T-helper 17 cell (primary cell): ENCODE results near the gene PRCC. TPM values are rescaled to one million over a fixed set of nuclear protein-coding genes. Genes with fewer than 3 reads are reported as not detected.

Experiments used
- ATAC-seq: fragments of 150-1000 bp; cut with Tn5 transposase; 2 replicates; pipeline ENCODE4 v1.10.0; 2021; ENCODE audit warnings: mild to moderate bottlenecking, moderate library complexity
- DNase-seq, 3 donors: peaks; one replicate each; pipeline versions ENCODE4 v3.0.0 to v3.0.0-alpha.2; 2020 to 2021
- H3K9me3 ChIP-seq: one replicate; pipeline ENCODE4 v1.7.0; 2013; ENCODE audit warnings: low read length, mild to moderate bottlenecking; ENCODE audit not compliant: control insufficient read depth, poor library complexity, severe bottlenecking
- H3K27ac Mint-ChIP-seq: one replicate; pipeline ENCODE4 v1.8.0; 2022; ENCODE audit warnings: mild to moderate bottlenecking, moderate library complexity, mixed read lengths
- H3K27me3 Mint-ChIP-seq: one replicate; pipeline ENCODE4 v1.8.0; 2022; ENCODE audit warnings: mixed read lengths
- H3K36me3 Mint-ChIP-seq: one replicate; pipeline ENCODE4 v1.8.0; 2022; ENCODE audit warnings: low read depth, mixed read lengths
- H3K4me1 Mint-ChIP-seq: one replicate; pipeline ENCODE4 v1.8.0; 2022; ENCODE audit warnings: mild to moderate bottlenecking, mixed read lengths
- H3K4me3 Mint-ChIP-seq: one replicate; pipeline ENCODE4 v1.8.0; 2022; ENCODE audit warnings: mild to moderate bottlenecking, moderate library complexity, mixed read lengths
- total RNA-seq, 4 donors: library from RNA in 2 of 4; stranded (reverse) in 2 of 4; gene quantifications; one replicate each; pipeline ENCODE4 v1.2.3 and lab custom pipeline; 2022 to 2026

PRCC gene
- total RNA-seq, 2 donors from 2014 or later, result 51.0 to 82.4 TPM

DNA sequence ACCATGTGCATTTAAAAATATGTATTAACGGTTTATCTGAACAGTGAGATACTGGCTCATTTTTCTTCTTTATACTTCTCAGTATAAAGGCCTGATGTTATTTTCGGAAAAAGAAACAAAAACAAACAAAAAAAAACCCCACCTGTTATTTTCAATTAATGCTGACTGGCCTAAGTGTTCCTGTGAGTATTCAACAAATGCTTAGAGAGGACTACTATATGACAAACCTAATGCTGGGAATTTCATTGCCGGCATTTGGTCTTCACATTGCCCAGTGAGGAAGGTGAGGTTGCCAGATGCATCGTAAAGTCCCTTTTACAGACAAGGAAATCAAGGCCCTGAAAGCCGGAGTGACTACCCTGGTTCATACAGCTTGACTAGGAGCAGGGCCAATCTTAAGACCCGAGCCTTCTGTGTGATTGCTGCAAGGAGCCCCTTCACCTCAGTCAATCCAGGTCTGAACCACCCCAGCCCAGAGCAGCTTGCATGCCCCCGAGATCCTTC, 27.0 kb upstream of the PRCC start:
- H3K27me3 Mint-ChIP-seq, result no peaks in the 10 kb centered on the region
- H3K9me3 ChIP-seq, result no peaks in the 10 kb centered on the region
- peak overlapping the region; percentile 97 for H3K4me3 Mint-ChIP-seq
- H3K4me1 Mint-ChIP-seq, result peaks cover 19% of the 10 kb centered on the region
- peaks cover 9% of the 10 kb centered on the region for H3K36me3 Mint-ChIP-seq
- DNase-seq (no peak), ATAC-seq (no peak)
- peak overlapping the region; percentile 96 for H3K27ac Mint-ChIP-seq

DNA sequence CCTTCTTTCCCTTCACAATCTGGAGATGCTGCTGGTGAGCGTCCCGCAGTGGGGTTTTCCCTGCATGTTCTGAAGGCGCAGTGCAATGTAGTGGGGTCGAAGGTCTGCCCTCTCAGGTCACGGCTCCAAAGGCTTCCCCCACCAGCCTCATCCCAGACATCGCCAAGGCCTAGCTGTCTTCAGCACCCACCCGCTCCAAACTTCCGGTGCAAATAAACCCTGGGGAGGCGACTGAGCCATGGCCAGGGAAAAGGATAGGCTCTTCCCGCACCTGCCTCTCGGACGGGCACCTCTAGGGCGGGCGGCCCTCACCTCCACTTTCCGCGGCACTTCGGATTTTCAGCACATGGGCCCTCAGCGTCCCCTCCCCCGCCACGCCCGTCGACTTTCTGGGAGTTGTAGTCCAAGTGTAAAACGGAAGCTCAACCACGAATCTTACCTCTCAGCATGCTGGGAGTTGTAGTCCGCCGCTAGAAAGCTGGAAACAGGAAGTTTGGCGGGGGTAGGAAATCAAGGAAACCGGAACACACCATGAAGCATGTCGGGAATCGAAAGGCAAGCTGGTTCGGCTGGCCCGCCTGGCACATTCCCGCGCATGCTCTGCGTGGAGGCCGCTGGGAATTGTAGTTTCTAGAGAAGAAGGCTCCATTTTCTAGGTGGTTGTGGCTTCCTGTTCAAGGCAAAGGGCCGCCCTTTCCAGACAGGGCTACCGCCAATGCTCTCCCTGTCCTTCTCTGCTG, 26.4 kb upstream of the PRCC start, which contains the start of gene MRPL24:
Gene MRPL24, minus strand, starts transcription at position 348 of the 740 bp plus-strand sequence. CDS start 2,384 bp downstream, outside the sequence.
- peak; percentile 93 for ATAC-seq
- DNase-seq, result peak; percentile 85 to 93 (median 92)
- H3K4me1 Mint-ChIP-seq, result peaks cover 24% of the 10 kb centered on the region
- H3K4me3 Mint-ChIP-seq, result peak within 1 kb of the TSS; percentile 97
- peaks cover 9% of the 10 kb centered on the region for H3K36me3 Mint-ChIP-seq
- no peaks in the 10 kb centered on the region for H3K9me3 ChIP-seq
- H3K27ac Mint-ChIP-seq, result peak within 1 kb of the TSS; percentile 96
- no peaks in the 10 kb centered on the region for H3K27me3 Mint-ChIP-seq

DNA sequence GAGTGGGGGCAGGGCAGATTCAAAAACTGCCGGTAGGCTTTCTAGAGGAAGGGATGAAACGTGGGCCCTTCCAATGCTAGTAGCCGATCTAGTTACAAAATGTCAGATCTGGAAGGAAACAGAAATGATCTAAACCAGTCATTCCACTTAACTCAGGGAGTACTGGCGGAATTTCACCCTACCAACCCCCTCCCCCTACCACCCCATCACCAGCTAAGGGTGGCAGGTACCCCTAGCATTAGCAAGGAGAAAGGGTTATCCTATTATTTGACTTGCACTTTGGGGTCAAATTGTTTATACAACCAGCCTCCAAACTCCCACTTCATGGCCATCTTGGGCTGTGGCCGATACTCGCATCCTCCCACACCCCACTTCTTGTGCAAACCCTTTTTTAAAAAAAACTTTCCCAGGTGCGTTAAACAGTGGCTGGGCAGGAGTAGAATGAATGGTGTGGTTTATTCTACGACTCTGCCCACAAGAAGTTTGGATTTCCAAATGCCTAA, 25.8 kb upstream of the PRCC start:
- Mint-ChIP-seq H3K4me1 (peaks cover 28% of the 10 kb centered on the region), H3K36me3 (peaks cover 9% of the 10 kb centered on the region), H3K4me3 (peak overlapping the region; percentile 97), H3K27me3 (no peaks in the 10 kb centered on the region), H3K27ac (peak overlapping the region; percentile 96)
- no peaks in the 10 kb centered on the region for H3K9me3 ChIP-seq
- no peak for DNase-seq
- no peak for ATAC-seq

DNA sequence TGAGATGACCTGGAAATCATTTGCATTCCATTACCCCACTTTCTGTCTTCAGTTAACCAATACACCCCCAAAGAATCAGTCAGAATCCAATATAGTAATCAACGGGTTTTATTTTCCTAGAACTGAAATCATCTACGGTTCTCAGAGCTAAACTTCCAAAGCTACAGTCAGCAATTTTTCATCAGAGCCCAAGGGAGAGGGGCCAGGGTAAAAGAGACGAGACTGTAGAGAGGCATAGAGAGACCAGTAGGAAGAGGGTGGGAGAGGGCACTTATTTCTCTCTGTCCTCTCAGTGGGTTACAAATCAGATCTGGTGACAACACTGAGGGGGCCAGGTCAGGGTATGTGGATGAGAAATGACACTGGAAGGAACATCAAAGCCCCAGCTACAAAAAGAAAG, 25.3 kb upstream of the PRCC start:
- Mint-ChIP-seq H3K27ac (peak overlapping the region; percentile 96), H3K27me3 (no peaks in the 10 kb centered on the region), H3K36me3 (peaks cover 9% of the 10 kb centered on the region), H3K4me3 (peak overlapping the region; percentile 28), H3K4me1 (peaks cover 30% of the 10 kb centered on the region)
- DNase-seq (no peak), ATAC-seq (no peak)
- no peaks in the 10 kb centered on the region for H3K9me3 ChIP-seq

GRCh38 chr1:156742801-156743200, 24.5 kb upstream of the PRCC start:
- Mint-ChIP-seq H3K4me3 (no peak overlapping the region), H3K27ac (peak overlapping the region; percentile 96), H3K27me3 (no peaks in the 10 kb centered on the region), H3K36me3 (peaks cover 9% of the 10 kb centered on the region), H3K4me1 (peaks cover 35% of the 10 kb centered on the region)
- no peak for ATAC-seq
- DNase-seq, result no peak
- no peaks in the 10 kb centered on the region for H3K9me3 ChIP-seq

DNA sequence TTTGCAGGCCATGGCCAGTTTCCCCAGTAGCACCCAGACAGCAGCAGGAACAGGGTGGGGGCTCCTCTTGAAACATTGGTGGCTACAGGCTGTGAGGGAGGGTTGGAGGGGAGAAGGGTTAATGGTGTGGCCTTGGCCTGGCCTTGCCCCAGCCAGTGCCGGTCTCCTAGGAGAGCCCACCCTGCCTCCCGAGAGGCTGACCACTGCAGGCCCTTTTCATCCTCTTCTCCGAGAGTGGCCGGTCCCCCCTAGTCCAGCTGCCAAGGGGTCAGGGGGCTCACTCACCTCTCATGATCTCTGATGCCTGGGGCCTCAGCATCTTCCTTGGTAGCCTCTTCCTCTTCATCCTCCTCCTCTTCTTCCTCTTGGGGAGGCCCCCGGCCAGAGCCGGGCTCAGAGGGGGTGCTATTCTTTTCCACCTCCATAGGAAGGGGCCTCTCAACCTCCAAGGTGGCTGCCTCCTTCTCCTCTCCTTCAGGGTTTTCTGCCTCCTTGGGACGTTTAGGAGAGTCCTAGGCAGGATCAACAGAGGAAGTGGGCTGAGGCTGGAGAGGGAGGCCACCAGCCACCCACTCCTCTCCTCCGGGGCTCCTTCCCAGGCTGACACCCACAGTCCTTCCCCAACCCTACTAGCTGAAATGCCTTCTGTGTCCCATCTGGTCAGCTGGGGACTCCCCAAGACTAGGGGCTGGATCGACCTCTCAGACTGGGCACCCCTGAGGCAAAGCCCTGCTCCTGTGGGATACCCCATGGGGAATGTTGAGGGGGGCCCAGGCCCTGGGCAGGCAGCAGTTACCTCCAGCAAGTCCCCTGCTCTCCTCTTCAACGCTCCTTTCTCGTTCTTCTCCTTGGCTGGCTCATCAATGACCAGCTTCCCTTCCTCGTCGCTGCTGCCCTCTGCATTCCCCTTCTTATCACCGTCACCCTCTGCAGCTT, 23.7 kb upstream of the PRCC start:
- H3K27ac Mint-ChIP-seq, result peak overlapping the region; percentile 96
- H3K27me3 Mint-ChIP-seq, result no peaks in the 10 kb centered on the region
- peaks cover 9% of the 10 kb centered on the region for H3K36me3 Mint-ChIP-seq
- H3K4me3 Mint-ChIP-seq, result no peak overlapping the region
- H3K9me3 ChIP-seq, result no peaks in the 10 kb centered on the region
- DNase-seq (no peak), ATAC-seq (no peak)
- H3K4me1 Mint-ChIP-seq, result peaks cover 43% of the 10 kb centered on the region

- ATAC-seq (no peak), DNase-seq (no peak)
- H3K36me3 Mint-ChIP-seq, result peaks cover 9% of the 10 kb centered on the region
- H3K4me3 Mint-ChIP-seq, result peak overlapping the region; percentile 36
- no peaks in the 10 kb centered on the region for H3K9me3 ChIP-seq
- no peak overlapping the region for H3K27ac Mint-ChIP-seq
- H3K4me1 Mint-ChIP-seq, result peaks cover 50% of the 10 kb centered on the region
- no peaks in the 10 kb centered on the region for H3K27me3 Mint-ChIP-seq
Measured at GRCh38 chr1:156744344-156744743, 23.0 kb upstream of the PRCC start.

GRCh38 chr1:156744786-156745419, 22.4 kb upstream of the PRCC start:
- no peaks in the 10 kb centered on the region for H3K9me3 ChIP-seq
- peak overlapping the region; percentile 99 for H3K27ac Mint-ChIP-seq
- ATAC-seq (no peak), DNase-seq (no peak)
- H3K4me1 Mint-ChIP-seq, result peaks cover 55% of the 10 kb centered on the region
- H3K4me3 Mint-ChIP-seq, result peak overlapping the region; percentile 36
- no peaks in the 10 kb centered on the region for H3K27me3 Mint-ChIP-seq
- H3K36me3 Mint-ChIP-seq, result peaks cover 9% of the 10 kb centered on the region

GRCh38 chr1:156745881-156746280, 21.5 kb upstream of the PRCC start:
- DNase-seq (no peak), ATAC-seq (no peak)
- peaks cover 53% of the 10 kb centered on the region for H3K4me1 Mint-ChIP-seq
- H3K9me3 ChIP-seq, result no peaks in the 10 kb centered on the region
- no peaks in the 10 kb centered on the region for H3K27me3 Mint-ChIP-seq
- H3K4me3 Mint-ChIP-seq, result peak overlapping the region; percentile 94
- H3K27ac Mint-ChIP-seq, result peak overlapping the region; percentile 99
- H3K36me3 Mint-ChIP-seq, result peaks cover 9% of the 10 kb centered on the region

GRCh38 chr1:156746406-156746727, 21.0 kb upstream of the PRCC start:
- peaks cover 50% of the 10 kb centered on the region for H3K4me1 Mint-ChIP-seq
- H3K36me3 Mint-ChIP-seq, result peaks cover 9% of the 10 kb centered on the region
- no peaks in the 10 kb centered on the region for H3K9me3 ChIP-seq
- no peaks in the 10 kb centered on the region for H3K27me3 Mint-ChIP-seq
- H3K4me3 Mint-ChIP-seq, result peak overlapping the region; percentile 94
- ATAC-seq, result no peak
- no peak for DNase-seq
- H3K27ac Mint-ChIP-seq, result peak overlapping the region; percentile 99

DNA sequence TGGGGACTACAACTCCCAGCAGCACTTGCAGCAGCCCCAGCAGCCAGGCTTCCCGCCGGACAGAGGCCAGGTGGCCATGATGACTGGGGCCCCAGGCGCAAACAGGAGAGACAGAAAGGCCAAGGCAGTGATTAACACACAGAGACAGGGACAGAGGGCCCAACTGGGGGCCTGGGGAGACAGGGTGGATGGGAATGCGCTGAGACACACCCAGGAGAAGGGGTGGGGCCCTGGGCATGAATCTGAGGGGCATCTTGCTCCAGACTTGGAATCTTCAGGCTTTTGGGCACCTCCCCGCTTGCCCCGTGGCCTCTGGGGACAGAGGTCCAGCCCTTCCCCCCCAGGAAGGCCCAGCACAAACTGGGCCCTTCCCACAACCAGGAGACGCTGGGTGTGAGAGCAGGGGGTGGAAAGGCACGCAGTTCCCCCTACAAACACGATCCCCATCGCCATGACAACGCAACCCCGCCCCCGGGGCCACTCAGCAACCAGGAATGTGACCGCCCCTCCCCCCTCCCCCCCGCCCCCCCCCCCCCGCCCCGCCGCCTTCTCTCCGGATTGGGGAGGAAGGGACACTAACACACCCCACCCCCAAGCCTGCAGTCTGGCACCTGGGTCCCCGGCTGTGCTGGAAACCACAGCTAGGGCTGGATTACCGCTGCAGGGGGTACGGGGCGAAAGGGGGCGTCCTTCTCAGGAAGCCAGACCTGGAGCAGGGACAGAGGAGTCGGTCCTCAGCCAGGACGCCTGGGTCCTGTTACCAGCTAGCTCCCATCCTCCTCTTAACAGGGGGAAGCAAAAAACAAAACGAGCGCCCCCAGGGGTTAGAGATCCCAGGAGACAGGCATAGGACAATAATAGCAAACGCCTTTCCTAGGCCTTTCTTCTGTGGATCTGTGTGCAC, 20.4 kb upstream of the PRCC start:
- peak overlapping the region; percentile 94 for H3K4me3 Mint-ChIP-seq
- peaks cover 11% of the 10 kb centered on the region for H3K36me3 Mint-ChIP-seq
- DNase-seq (peak; percentile 31 to 58 (median 49)), ATAC-seq (no peak)
- H3K27me3 Mint-ChIP-seq, result no peaks in the 10 kb centered on the region
- no peaks in the 10 kb centered on the region for H3K9me3 ChIP-seq
- peak overlapping the region; percentile 99 for H3K27ac Mint-ChIP-seq
- H3K4me1 Mint-ChIP-seq, result peaks cover 46% of the 10 kb centered on the region
